K562 (cell line): Measurements from ENCODE around the gene OSBPL3.

Experiments used
- ASH1L ChIP-seq: fragments of 450-650 bp; IDR thresholded peaks from 2 replicates; pipeline ENCODE4 v1.6.1; 2018; ENCODE audit warnings: borderline replicate concordance, mild to moderate bottlenecking, low read depth; ENCODE audit not compliant: partially characterized antibody
- CREBBP ChIP-seq: IDR thresholded peaks from one replicate; pipeline ENCODE4 v1.6.1; 2012; ENCODE audit warnings: low read depth, mild to moderate bottlenecking, control low read depth, inconsistent platforms, low read length
- CTCF ChIP-seq, 3 experiments: IDR thresholded peaks in 2 of 3; conservative IDR thresholded peaks in 1 of 3; 2 replicates each; pipeline ENCODE4 v1.5.1; 2011 to 2012; ENCODE audit warnings: low read length in 3 of 3, mild to moderate bottlenecking in 3 of 3, control low read depth in 2 of 3, improper control_type of control experiment in 1 of 3, inconsistent platforms in 1 of 3, low read depth in 1 of 3, mixed read lengths in 1 of 3, moderate library complexity in 1 of 3; ENCODE audit not compliant: insufficient read depth in 2 of 3
- GABPA ChIP-seq: fragments of 200-800 bp; sonication (Bioruptor generic); conservative IDR thresholded peaks from 2 replicates; pipeline ENCODE4 v1.6.1; 2016; ENCODE audit warnings: low read depth, missing genetic modification characterization, missing compliant biosample characterization
- MYBL2 ChIP-seq, 2 experiments: fragments of 450-650 bp in 1 of 2; sonication (generic) in 1 of 2; formaldehyde crosslinking in 1 of 2; IDR thresholded peaks; 2 replicates each; pipeline versions ENCODE4 v1.6.1 to v1.8.1; 2017 to 2022; ENCODE audit warnings: borderline replicate concordance in 1 of 2, inconsistent platforms in 1 of 2, low read depth in 1 of 2, mild to moderate bottlenecking in 1 of 2, missing genetic modification reagents in 1 of 2, moderate library complexity in 1 of 2
- NCOA1 ChIP-seq: fragments of 450-650 bp; IDR thresholded peaks from 2 replicates; pipeline ENCODE4 v1.6.1; 2016; ENCODE audit warnings: low read depth
- PTBP1 ChIP-seq: fragments of 200-400 bp; formaldehyde crosslinking; IDR thresholded peaks from 2 replicates; pipeline ENCODE4 v1.6.1; 2017; ENCODE audit warnings: low read depth, low read length
- ZNF512 ChIP-seq: IDR thresholded peaks from 2 replicates; pipeline ENCODE4 v1.6.1; 2016; ENCODE audit warnings: missing genetic modification characterization, missing compliant biosample characterization
- ZNF586 ChIP-seq: fragments of 450-650 bp; formaldehyde crosslinking; conservative IDR thresholded peaks from 2 replicates; pipeline ENCODE4 v1.4.0; 2020; ENCODE audit warnings: mild to moderate bottlenecking, moderate library complexity

DNA sequence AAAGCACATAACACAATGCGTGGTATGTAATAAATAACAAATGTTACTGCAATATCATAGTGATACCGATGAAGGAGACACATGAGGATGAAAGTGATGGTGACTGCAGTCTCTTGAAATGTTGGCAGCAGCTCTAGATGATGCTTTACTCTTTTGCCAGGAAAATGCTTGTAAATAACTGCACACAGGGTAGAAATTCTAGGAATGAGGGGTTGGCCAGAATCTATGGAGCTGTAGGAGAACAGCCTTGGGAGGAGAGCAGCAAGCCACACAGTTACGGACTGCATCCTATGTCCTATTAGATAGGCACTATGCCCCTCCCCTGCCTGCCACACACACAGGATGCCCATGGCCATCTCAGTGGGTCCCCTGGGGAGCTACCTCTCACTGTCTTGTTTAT lies 125.1 kb downstream of the OSBPL3 start:
- TF ChIP-seq PTBP1 (no peak), NCOA1 (no peak), CREBBP (no peak), ZNF586 (CRISPR knock-in tag) (no peak), ASH1L (no peak), ZNF512 (tag) (no peak), GABPA (tag) (no peak), MYBL2 (IDR thresholded peaks at IDR 0.05; ENCODE audit: low read depth) (no peak), MYBL2 (CRISPR knock-in tag; IDR thresholded peaks at IDR 0.05; ENCODE audit: borderline replicate concordance) (no peak), CTCF (IDR thresholded peaks at IDR 0.05 in 2 of 3, conservative IDR thresholded peaks at IDR 0.05 in 1 of 3; ENCODE audit: insufficient read depth in 2 of 3, low read depth in 1 of 3, low read length in 3 of 3) (no peak)
